Caki2 (cell line): ENCODE data around the gene PLEKHM1. TPM values are rescaled to one million over a fixed set of nuclear protein-coding genes. Genes with fewer than 3 reads are reported as not detected.
A peak's percentile ranks its signal among the peaks of the same experiment; 100 is the strongest.

Source experiments
- DNase-seq: peaks from one replicate; pipeline ENCODE4 v3.0.0-alpha.2; 2015; ENCODE audit warnings: low read depth
- in situ Hi-C: cut with HindIII; loops from 2 replicates; pipeline ENCODE4 v1.10.0; 2016; ENCODE audit warnings: low sequenced_read_pairs, low pct_unique_long_range_greater_than_20kb, mixed read lengths
- total RNA-seq: library from RNA; depleted of rRNA; stranded (reverse); fragments of >200 nt; shearing (Covaris generic); gene quantifications from 2 replicates; pipeline ENCODE4 v1.2.3, GENCODE V29; 2014; ENCODE audit warnings: low replicate concordance

The PLEKHM1 gene
- total RNA-seq, 1 experiment from 2014 or later: 32.0 TPM

DNA sequence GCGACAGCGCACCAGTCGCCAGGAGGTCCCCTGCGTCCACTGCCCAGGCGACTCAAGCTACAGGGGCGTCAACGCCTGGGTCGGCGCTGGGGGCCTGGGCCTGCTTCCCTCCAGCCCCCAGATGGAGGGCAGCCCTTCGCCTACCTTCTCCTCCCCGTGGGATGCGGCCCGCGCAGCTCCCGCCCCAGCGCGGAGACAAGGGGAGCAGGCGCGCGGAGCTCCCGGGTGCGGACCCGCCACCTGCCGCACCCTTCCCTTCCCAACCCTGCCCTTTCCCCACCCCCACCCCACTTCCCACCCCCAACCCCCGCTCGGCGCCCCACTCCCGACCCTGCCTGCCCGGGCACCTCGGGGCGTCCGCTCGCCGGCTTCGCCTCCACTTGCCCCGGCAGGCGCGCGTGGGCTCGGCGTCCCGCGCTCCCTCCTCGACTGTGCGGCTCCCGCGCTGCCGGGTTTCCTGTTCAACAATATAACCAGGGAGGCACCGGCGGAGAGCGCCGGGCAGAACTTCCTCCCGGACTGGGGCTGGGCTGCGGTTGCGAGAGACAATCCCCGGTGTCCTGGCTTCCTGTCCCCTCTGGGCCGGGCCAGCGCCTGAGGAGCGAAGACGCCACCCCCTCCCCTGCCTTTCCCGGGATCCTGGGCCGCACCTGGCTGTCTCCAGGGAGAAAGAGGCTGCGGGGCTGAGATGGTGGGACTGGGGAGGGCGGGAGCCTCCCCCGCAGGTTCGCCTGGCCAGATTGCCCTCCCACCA lies 57.9 kb downstream of the PLEKHM1 start, which contains the start of gene ARHGAP27:
Gene ARHGAP27, minus strand, starts transcription at position 466 of the 754 bp plus-strand sequence. CDS start 2,591 bp downstream, outside the sequence.
- no peak for DNase-seq
- in situ Hi-C loops: no loop called here

- peak; percentile 93 for DNase-seq
- in situ Hi-C loops: no loop called here
These were observed 58.8 kb downstream of the PLEKHM1 start for GRCh38 chr17:45431531-45432404.

GRCh38 chr17:45430738-45431530 lies 59.6 kb downstream of the PLEKHM1 start:
- in situ Hi-C loops: no loop called here
- no peak for DNase-seq

- DNase-seq: no peak
- in situ Hi-C loops: no loop called here
These were observed 60.3 kb downstream of the PLEKHM1 start for GRCh38 chr17:45430006-45430737.

- in situ Hi-C loops: no loop called here
- no peak for DNase-seq
These were observed 61.0 kb downstream of the PLEKHM1 start for GRCh38 chr17:45429339-45430005.

- in situ Hi-C loops: no loop called here
- DNase-seq: no peak
These were observed 61.6 kb downstream of the PLEKHM1 start for GRCh38 chr17:45428931-45429338.

DNA sequence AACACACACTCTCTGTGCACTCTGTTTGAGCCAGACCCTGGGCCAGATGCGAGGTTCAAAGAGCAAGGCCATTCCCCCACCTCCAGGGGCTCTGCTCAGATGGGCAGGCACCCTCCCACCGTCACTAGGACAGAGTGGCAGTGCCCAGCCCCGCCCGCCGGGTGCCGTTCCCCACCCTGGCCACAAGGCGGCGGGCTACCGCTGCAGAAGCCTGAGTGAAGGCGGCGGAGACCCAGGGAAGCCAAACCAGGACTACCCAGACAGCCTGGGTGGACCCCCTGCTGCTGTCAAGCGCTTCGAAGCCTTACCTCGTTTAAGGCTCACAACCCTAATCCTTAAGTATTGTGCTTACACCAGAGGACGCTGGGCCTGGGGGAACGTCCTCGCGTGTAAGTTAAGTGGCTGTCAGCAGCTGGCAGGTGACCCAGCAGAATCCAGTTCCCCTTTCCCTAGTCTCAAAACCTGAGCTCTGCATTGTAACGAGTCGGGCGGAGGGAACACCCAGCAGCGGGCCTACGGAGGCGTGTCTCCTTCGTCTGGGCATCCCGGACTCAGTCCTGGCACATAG lies 62.4 kb downstream of the PLEKHM1 start:
- peak; percentile 72 for DNase-seq
- in situ Hi-C loops: no loop called here

DNA sequence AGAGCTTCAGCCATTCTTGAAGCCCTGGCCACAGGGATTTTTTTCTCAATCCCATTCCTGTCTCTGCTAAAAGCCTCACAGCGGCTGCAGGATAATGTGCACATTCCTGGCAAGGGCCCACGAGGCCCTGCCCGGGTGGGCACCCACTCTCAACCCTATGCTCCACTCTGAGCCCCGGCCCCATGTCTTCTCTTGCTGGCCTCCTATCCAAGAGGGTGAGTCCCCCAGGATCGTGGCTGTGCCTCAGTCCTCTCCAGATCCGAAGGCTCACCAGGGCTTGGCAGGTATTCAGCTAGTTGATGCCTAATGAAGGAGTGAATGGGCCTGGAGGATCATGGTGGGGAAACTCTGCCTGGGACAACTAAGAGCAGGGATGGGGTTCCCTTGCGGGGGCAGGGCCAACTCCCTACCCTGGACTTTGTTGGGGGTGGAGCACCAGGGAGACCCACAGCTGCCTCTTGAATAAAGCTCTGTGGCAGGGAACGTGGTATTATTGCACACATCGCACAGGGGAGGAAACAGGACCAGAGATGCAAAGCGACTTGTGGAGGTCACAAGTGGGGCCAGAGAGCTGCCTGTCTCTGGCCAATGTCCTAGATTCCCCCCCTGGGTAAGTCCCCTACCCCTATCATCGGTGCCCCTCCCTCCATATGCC lies 63.2 kb downstream of the PLEKHM1 start:
- DNase-seq: no peak
- in situ Hi-C loops: no loop called here

- in situ Hi-C loops: no loop called here
- no peak for DNase-seq
These were observed 64.0 kb downstream of the PLEKHM1 start for GRCh38 chr17:45426561-45426960.

GRCh38 chr17:45425984-45426413 lies 64.5 kb downstream of the PLEKHM1 start:
- no peak for DNase-seq
- in situ Hi-C loops: no loop called here

DNA sequence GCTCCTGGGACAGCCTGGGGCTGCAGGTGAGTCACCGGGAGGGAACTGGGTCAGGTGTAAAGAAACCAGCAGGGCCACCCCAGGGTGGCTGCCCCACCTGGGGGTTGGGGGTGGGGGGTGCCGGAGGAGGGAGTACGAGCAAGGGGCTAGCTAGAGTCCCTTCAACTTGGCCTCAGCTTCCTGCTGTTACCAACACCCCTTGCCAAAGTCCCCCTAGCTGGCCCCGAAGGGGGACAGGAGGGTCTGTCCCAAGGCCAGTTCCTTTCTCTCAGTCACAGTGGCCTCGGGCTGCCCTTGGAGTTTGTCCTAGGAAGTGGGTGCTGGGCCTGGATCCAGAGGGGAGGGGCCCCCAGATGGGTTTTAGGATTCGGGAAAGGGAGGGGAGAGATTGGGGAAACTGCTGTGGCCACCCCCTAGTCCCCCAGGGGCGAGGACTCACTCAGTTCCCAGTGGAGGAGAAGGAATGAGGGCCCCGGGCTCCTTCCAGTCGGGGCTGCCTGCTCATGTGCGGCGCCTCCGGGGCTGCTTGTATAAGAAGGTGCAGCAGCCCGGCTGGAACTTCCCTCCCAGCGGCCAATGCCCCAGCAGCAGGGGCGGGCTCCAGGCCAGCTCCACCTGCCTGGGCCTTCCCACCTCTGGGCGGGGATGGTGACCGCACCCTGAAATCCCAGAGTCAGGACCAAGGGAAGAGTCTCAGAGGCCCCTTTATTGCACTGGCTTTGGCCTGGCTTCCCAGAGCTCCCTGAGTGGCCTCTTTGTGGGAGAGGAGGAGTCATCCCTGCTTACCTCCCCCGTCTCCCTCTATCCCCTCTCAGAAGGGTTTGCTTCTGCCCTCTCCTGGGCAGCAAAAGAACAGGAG lies 65.2 kb downstream of the PLEKHM1 start:
- in situ Hi-C loops: no loop called here
- DNase-seq: peak; percentile 99

GRCh38 chr17:45424769-45425124 lies 65.8 kb downstream of the PLEKHM1 start:
- in situ Hi-C loops: no loop called here
- DNase-seq: no peak

GRCh38 chr17:45423975-45424335 lies 66.6 kb downstream of the PLEKHM1 start:
- in situ Hi-C loops: no loop called here
- DNase-seq: no peak

- in situ Hi-C loops: no loop called here
- no peak for DNase-seq
These were observed 67.1 kb downstream of the PLEKHM1 start for GRCh38 chr17:45423304-45423974.
